Activated CD8-positive, alpha-beta memory T cell treated with anti-CD3 and anti-CD28 coated beads, Interleukin-2, amount 50 U/mL, for 24 hours (primary cell): Measurements from ENCODE around the gene CDC42EP1.
A peak's percentile ranks its signal among the peaks of the same experiment; 100 is the strongest.
"Not testable (repeated sequence)": the region's sequence is repeated elsewhere in the genome, so short reads cannot be mapped to it uniquely, and the experiment has no call there.

ENCODE experiments used
- DNase-seq: peaks from one replicate; pipeline ENCODE4 v3.0.0-alpha.2; 2020; ENCODE audit errors: extremely low read depth

CDC42EP1 gene

GRCh38 chr22:37581504-37581903, 21.2 kb downstream of the CDC42EP1 start:
- no peak for DNase-seq

GRCh38 chr22:37582526-37582925, 22.2 kb downstream of the CDC42EP1 start:
- no peak for DNase-seq

- no peak for DNase-seq
Observed at GRCh38 chr22:37588546-37589215, 28.4 kb downstream of the CDC42EP1 start.

GRCh38 chr22:37589636-37590035, 29.4 kb downstream of the CDC42EP1 start:
- no peak for DNase-seq

- not testable (repeated sequence) for DNase-seq
Observed at GRCh38 chr22:37591081-37591480, 30.8 kb downstream of the CDC42EP1 start.

GRCh38 chr22:37591823-37592404, 31.6 kb downstream of the CDC42EP1 start:
- no peak for DNase-seq

GRCh38 chr22:37594237-37594636, 34.0 kb downstream of the CDC42EP1 start:
- no peak for DNase-seq

- no peak for DNase-seq
Observed at GRCh38 chr22:37599153-37599552, 38.9 kb downstream of the CDC42EP1 start.

GRCh38 chr22:37601203-37601539, 40.9 kb downstream of the CDC42EP1 start:
- DNase-seq: no peak

- no peak for DNase-seq
Observed at GRCh38 chr22:37601540-37602442, 41.5 kb downstream of the CDC42EP1 start.

- DNase-seq: not testable (repeated sequence)
Observed at GRCh38 chr22:37602546-37603277, 42.4 kb downstream of the CDC42EP1 start.

GRCh38 chr22:37604074-37604473, 43.8 kb downstream of the CDC42EP1 start:
- DNase-seq: no peak

GRCh38 chr22:37604875-37605274, 44.6 kb downstream of the CDC42EP1 start:
- DNase-seq: no peak

GRCh38 chr22:37607010-37607934, 47.0 kb downstream of the CDC42EP1 start:
- peak; percentile 64 for DNase-seq

GRCh38 chr22:37607935-37608476, 47.7 kb downstream of the CDC42EP1 start:
- no peak for DNase-seq

- DNase-seq: peak; percentile 76
Observed at GRCh38 chr22:37608477-37609239, 48.4 kb downstream of the CDC42EP1 start, which contains the start of gene GGA1. Gene GGA1 (plus strand): TSS chr22:37608834. CDS start chr22:37608861, 27 bp downstream.

GRCh38 chr22:37609240-37610152, 49.2 kb downstream of the CDC42EP1 start:
- DNase-seq: no peak

GRCh38 chr22:37610153-37610475, 49.8 kb downstream of the CDC42EP1 start:
- not testable (repeated sequence) for DNase-seq
